A673 (cell line): ENCODE measurements around the gene GPAM.

Experiments used
- EZH2 ChIP-seq: fragments of 200-600 bp; sonication (generic); IDR thresholded peaks from 2 replicates; pipeline ENCODE4 v1.6.1; 2017; ENCODE audit warnings: borderline replicate concordance, low read depth, mild to moderate bottlenecking, mixed read lengths, antibody characterized with exemption, low read length; ENCODE audit not compliant: poor library complexity, severe bottlenecking
- TF ChIP-seq, protein P1 (sequence below): fragments of 300-800, 200-600 bp; sonication (generic); conservative IDR thresholded peaks from 2 replicates; pipeline ENCODE4 v1.5.1; 2017; ENCODE audit warnings: low read depth, mild to moderate bottlenecking, antibody characterized with exemption, low read length, moderate library complexity, mixed read lengths

- TF ChIP-seq, protein P1, sequence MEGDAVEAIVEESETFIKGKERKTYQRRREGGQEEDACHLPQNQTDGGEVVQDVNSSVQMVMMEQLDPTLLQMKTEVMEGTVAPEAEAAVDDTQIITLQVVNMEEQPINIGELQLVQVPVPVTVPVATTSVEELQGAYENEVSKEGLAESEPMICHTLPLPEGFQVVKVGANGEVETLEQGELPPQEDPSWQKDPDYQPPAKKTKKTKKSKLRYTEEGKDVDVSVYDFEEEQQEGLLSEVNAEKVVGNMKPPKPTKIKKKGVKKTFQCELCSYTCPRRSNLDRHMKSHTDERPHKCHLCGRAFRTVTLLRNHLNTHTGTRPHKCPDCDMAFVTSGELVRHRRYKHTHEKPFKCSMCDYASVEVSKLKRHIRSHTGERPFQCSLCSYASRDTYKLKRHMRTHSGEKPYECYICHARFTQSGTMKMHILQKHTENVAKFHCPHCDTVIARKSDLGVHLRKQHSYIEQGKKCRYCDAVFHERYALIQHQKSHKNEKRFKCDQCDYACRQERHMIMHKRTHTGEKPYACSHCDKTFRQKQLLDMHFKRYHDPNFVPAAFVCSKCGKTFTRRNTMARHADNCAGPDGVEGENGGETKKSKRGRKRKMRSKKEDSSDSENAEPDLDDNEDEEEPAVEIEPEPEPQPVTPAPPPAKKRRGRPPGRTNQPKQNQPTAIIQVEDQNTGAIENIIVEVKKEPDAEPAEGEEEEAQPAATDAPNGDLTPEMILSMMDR, result no peak
- no peak for TF ChIP-seq EZH2
Measured at GRCh38 chr10:112225771-112226438, 42.3 kb upstream of the GPAM start.
